GM21717 (cell line): ENCODE data around the gene CAMKMT.
"Not testable (repeated sequence)": the region's sequence is repeated elsewhere in the genome, so short reads cannot be mapped to it uniquely, and the experiment has no call there.

ENCODE experiments used
- ATAC-seq: cut with Tn5 transposase; IDR thresholded peaks from one replicate; pipeline ENCODE4 v1.9.1; 2021; ENCODE audit warnings: mild to moderate bottlenecking, moderate library complexity; ENCODE audit not compliant: unreplicated experiment

The CAMKMT gene

GRCh38 chr2:44580875-44581515 lies 219.2 kb downstream of the CAMKMT start:
- ATAC-seq: no peak

GRCh38 chr2:44582363-44583008 lies 220.7 kb downstream of the CAMKMT start:
- ATAC-seq: no peak

GRCh38 chr2:44595615-44596014 lies 233.9 kb downstream of the CAMKMT start:
- ATAC-seq: not testable (repeated sequence)

- no peak for ATAC-seq
Observed at GRCh38 chr2:44596537-44597320, 235.0 kb downstream of the CAMKMT start.

- no peak for ATAC-seq
Observed at GRCh38 chr2:44598330-44599119, 236.8 kb downstream of the CAMKMT start.

GRCh38 chr2:44599130-44599529 lies 237.4 kb downstream of the CAMKMT start:
- ATAC-seq: no peak

GRCh38 chr2:44602446-44602845 lies 240.7 kb downstream of the CAMKMT start:
- ATAC-seq: no peak

- no peak for ATAC-seq
Observed at GRCh38 chr2:44605511-44605910, 243.8 kb downstream of the CAMKMT start.

- ATAC-seq: no peak
Observed at GRCh38 chr2:44612276-44612675, 250.5 kb downstream of the CAMKMT start.

- no peak for ATAC-seq
Observed at GRCh38 chr2:44614940-44615339, 253.2 kb downstream of the CAMKMT start.

- no peak for ATAC-seq
Observed at GRCh38 chr2:44615950-44616518, 254.3 kb downstream of the CAMKMT start.

GRCh38 chr2:44616667-44617155 lies 255.0 kb downstream of the CAMKMT start:
- peak; percentile 48 for ATAC-seq

GRCh38 chr2:44618251-44619023 lies 256.7 kb downstream of the CAMKMT start:
- no peak for ATAC-seq

GRCh38 chr2:44620189-44620990 lies 258.6 kb downstream of the CAMKMT start:
- no peak for ATAC-seq

- ATAC-seq: no peak
Observed at GRCh38 chr2:44623622-44624351, 262.0 kb downstream of the CAMKMT start.

- no peak for ATAC-seq
Observed at GRCh38 chr2:44628297-44628696, 266.6 kb downstream of the CAMKMT start.

GRCh38 chr2:44632931-44633689 lies 271.4 kb downstream of the CAMKMT start:
- ATAC-seq: no peak

- no peak for ATAC-seq
Observed at GRCh38 chr2:44635725-44636124, 274.0 kb downstream of the CAMKMT start.
